ENCODE results near the gene ALG11.

GRCh38 chr13:52036037-52036436 lies 23.8 kb downstream of the ALG11 start:
- TF ChIP-seq EZH2 (IDR thresholded peaks at IDR 0.05; ENCODE audit: insufficient read depth, low read length) (no peak), CTCF (IDR thresholded peaks at IDR 0.05; ENCODE audit: insufficient read depth, low read depth, low read length) (no peak)
